Activated CD4-positive, alpha-beta T cell treated with anti-CD3 and anti-CD28 coated beads, Interleukin-10, Interleukin-2, amounts not matched to agents 100 ng/mL and 50 ng/mL, durations not matched to agents 16 hours and 8 hours (primary cell): ENCODE results near the gene PTGDR2.

ENCODE experiments used
- DNase-seq: peaks from one replicate; pipeline ENCODE4 v3.0.0-alpha.2; 2020

The PTGDR2 gene

GRCh38 chr11:60855726-60856633 is at the start of gene PTGDR2:
TSS of gene PTGDR2 (minus strand) at chr11:60855950. CDS start at chr11:60853722, 2,228 bp downstream.
- DNase-seq: no peak

- DNase-seq: no peak
Observed at GRCh38 chr11:60905047-60905446, 49.3 kb upstream of the PTGDR2 start.

GRCh38 chr11:60902625-60903024 is 46.9 kb upstream of the PTGDR2 start:
- no peak for DNase-seq

- no peak for DNase-seq
Observed at GRCh38 chr11:60900673-60901404, 45.1 kb upstream of the PTGDR2 start.

- no peak for DNase-seq
Observed at GRCh38 chr11:60899977-60900376, 44.2 kb upstream of the PTGDR2 start.

GRCh38 chr11:60899046-60899936 is 43.5 kb upstream of the PTGDR2 start:
- DNase-seq: peak; percentile 59

GRCh38 chr11:60897496-60897895 is 41.7 kb upstream of the PTGDR2 start:
- no peak for DNase-seq

- DNase-seq: no peak
Observed at GRCh38 chr11:60895687-60896086, 39.9 kb upstream of the PTGDR2 start.

GRCh38 chr11:60891103-60891741 is 35.5 kb upstream of the PTGDR2 start:
- DNase-seq: no peak

GRCh38 chr11:60890696-60891095 is 34.9 kb upstream of the PTGDR2 start:
- no peak for DNase-seq

- no peak for DNase-seq
Observed at GRCh38 chr11:60889869-60890311, 34.1 kb upstream of the PTGDR2 start.

- peak; percentile 45 for DNase-seq
Observed at GRCh38 chr11:60887556-60887955, 31.8 kb upstream of the PTGDR2 start.

- DNase-seq: no peak
Observed at GRCh38 chr11:60880643-60881282, 25.0 kb upstream of the PTGDR2 start.

- no peak for DNase-seq
Observed at GRCh38 chr11:60879971-60880588, 24.3 kb upstream of the PTGDR2 start.

GRCh38 chr11:60879104-60879503 is 23.4 kb upstream of the PTGDR2 start:
- no peak for DNase-seq

GRCh38 chr11:60878245-60879101 is 22.7 kb upstream of the PTGDR2 start:
- DNase-seq: no peak

- DNase-seq: no peak
Observed at GRCh38 chr11:60876168-60876485, 20.4 kb upstream of the PTGDR2 start.

GRCh38 chr11:60875366-60876167 is 19.8 kb upstream of the PTGDR2 start:
- DNase-seq: no peak
